IPS-18c (cell line): Measurements from ENCODE around the gene PDE6C.

ENCODE experiments used
- H3K4me3 ChIP-seq: 2 replicates; pipeline ENCODE4 v1.7.0; 2013; ENCODE audit warnings: low read depth, mild to moderate bottlenecking, low read length, moderate library complexity; ENCODE audit not compliant: insufficient read depth
- H3K9me3 ChIP-seq: one replicate; pipeline ENCODE4 v1.6.1; 2013; ENCODE audit warnings: mild to moderate bottlenecking, low read length, moderate library complexity; ENCODE audit not compliant: control insufficient read depth, insufficient read depth

PDE6C gene

GRCh38 chr10:93612311-93612710, at the start of gene PDE6C:
Gene PDE6C, plus strand, starts transcription at chr10:93612537. Its CDS starts 189 bp downstream, at chr10:93612726.
- Histone ChIP-seq H3K9me3 (no peaks in the 10 kb centered on the region), H3K4me3 (no peak within 1 kb of the TSS)

- Histone ChIP-seq H3K9me3 (no peaks in the 10 kb centered on the region), H3K4me3 (no peak overlapping the region)
These were observed 46.9 kb upstream of the PDE6C start for GRCh38 chr10:93565446-93565845.

- Histone ChIP-seq H3K9me3 (no peaks in the 10 kb centered on the region), H3K4me3 (peak within 1 kb of the TSS; percentile 58)
These were observed 45.7 kb upstream of the PDE6C start, which contains the start of gene FFAR4 for GRCh38 chr10:93566435-93567276. Gene FFAR4, plus strand, starts transcription at chr10:93566665. Its CDS starts 56 bp downstream, at chr10:93566721.

GRCh38 chr10:93567277-93568104, 44.8 kb upstream of the PDE6C start:
- Histone ChIP-seq H3K9me3 (no peaks in the 10 kb centered on the region), H3K4me3 (peak overlapping the region; percentile 58)

GRCh38 chr10:93568105-93568390, 44.3 kb upstream of the PDE6C start:
- H3K4me3 ChIP-seq: peak overlapping the region; percentile 15; the same call in 1 of the 2 replicates
- H3K9me3 ChIP-seq: no peaks in the 10 kb centered on the region

GRCh38 chr10:93570383-93570782, 42.0 kb upstream of the PDE6C start:
- H3K9me3 ChIP-seq: no peaks in the 10 kb centered on the region
- H3K4me3 ChIP-seq: no peak overlapping the region

GRCh38 chr10:93572606-93573005, 39.7 kb upstream of the PDE6C start:
- Histone ChIP-seq H3K9me3 (no peaks in the 10 kb centered on the region), H3K4me3 (no peak overlapping the region)

GRCh38 chr10:93573051-93573909, 39.1 kb upstream of the PDE6C start:
- no peak overlapping the region for H3K4me3 ChIP-seq
- H3K9me3 ChIP-seq: no peaks in the 10 kb centered on the region

- Histone ChIP-seq H3K9me3 (no peaks in the 10 kb centered on the region), H3K4me3 (no peak overlapping the region)
These were observed 38.4 kb upstream of the PDE6C start for GRCh38 chr10:93573924-93574323.

- no peaks in the 10 kb centered on the region for H3K9me3 ChIP-seq
- no peak overlapping the region for H3K4me3 ChIP-seq
These were observed 35.4 kb upstream of the PDE6C start for GRCh38 chr10:93576888-93577287.

GRCh38 chr10:93577565-93577964, 34.8 kb upstream of the PDE6C start:
- H3K4me3 ChIP-seq: no peak overlapping the region
- no peaks in the 10 kb centered on the region for H3K9me3 ChIP-seq

- H3K9me3 ChIP-seq: no peaks in the 10 kb centered on the region
- no peak overlapping the region for H3K4me3 ChIP-seq
These were observed 33.2 kb upstream of the PDE6C start for GRCh38 chr10:93579089-93579488.

GRCh38 chr10:93579985-93580711, 32.2 kb upstream of the PDE6C start:
- Histone ChIP-seq H3K4me3 (no peak overlapping the region), H3K9me3 (no peaks in the 10 kb centered on the region)

GRCh38 chr10:93580828-93581227, 31.5 kb upstream of the PDE6C start:
- Histone ChIP-seq H3K9me3 (no peaks in the 10 kb centered on the region), H3K4me3 (no peak overlapping the region)

GRCh38 chr10:93584445-93584844, 27.9 kb upstream of the PDE6C start:
- H3K9me3 ChIP-seq: no peaks in the 10 kb centered on the region

GRCh38 chr10:93589648-93590562, 22.4 kb upstream of the PDE6C start:
- Histone ChIP-seq H3K4me3 (no peak overlapping the region), H3K9me3 (no peaks in the 10 kb centered on the region)

More at GRCh38 chr10:93584445-93584844, 27.9 kb upstream of the PDE6C start:
- H3K4me3 ChIP-seq: no peak overlapping the region
